RWPE1 (cell line): Measurements from ENCODE around the gene RPL15.

Source experiments
- CTCF ChIA-PET: fragments of 350-600 bp; sonication (Branson Sonifier 250); formaldehyde crosslinking; extraction: SDS; loops from one replicate; lab custom pipeline; 2021; lab: Yijun Ruan, JAX
- POLR2A ChIA-PET: fragments of 400-600 bp; formaldehyde crosslinking; extraction: SDS; loops from one replicate; lab custom pipeline; 2020; ENCODE audit warnings: antibody characterized with exemption; ENCODE audit not compliant: low non-redundant PET; lab: Yijun Ruan, JAX
- DNase-seq: peaks from one replicate; pipeline ENCODE4 v3.0.0; 2012; ENCODE audit warnings: low spot score
- H3K27ac ChIP-seq: fragments of 450-650 bp; 2 replicates; pipeline ENCODE4 v1.5.1; 2017
- TF ChIP-seq, protein P1 (sequence below): fragments of 450-650 bp; conservative IDR thresholded peaks from 2 replicates; pipeline ENCODE4 v1.5.1; 2017; ENCODE audit warnings: low read depth, mild to moderate bottlenecking

Gene RPL15

DNA sequence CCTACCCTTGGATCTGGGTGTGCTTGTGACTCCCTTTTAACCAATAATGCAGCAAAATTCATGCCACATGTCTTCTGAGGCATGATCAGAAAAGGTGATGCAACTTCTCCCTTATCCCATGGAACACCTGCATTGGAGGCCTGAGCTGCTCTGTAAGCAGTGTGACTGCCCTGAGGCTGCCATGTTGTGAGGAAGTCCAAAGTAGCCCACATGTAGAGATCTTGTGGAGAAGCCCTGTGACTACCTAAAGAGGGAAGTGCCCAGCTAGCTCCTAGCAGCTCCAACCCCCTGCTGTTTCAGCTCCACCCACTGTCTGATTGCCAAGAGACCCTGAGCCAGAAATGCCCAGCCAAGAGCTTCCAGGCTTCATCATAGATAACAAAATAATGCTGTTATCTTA lies 21.8 kb downstream of the RPL15 start:
- DNase-seq: no peak
- POLR2A ChIA-PET: no interaction called here
- CTCF ChIA-PET: no interaction called here

DNA sequence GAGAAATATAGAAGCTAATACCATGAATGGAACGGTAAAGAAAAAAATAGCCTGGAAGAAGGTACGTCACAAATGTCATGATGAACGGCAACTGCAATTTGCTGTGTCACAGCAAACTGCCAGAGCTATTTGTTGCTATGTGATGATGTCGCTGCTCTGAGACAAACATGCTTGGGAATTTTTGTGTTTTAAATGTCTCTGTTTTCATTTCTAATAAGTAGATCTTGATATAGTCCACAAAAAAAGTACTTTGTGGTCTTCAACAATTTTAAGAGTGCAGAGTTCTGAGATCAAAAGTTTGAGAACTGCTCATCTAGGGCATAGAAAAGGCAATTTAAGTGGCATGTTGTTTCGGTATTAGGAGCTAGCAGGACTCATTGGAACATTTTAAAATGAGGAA lies 23.8 kb downstream of the RPL15 start:
- DNase-seq: no peak
- ChIA-PET CTCF (no interaction called here), POLR2A (no interaction called here)
- TF ChIP-seq, protein P1, sequence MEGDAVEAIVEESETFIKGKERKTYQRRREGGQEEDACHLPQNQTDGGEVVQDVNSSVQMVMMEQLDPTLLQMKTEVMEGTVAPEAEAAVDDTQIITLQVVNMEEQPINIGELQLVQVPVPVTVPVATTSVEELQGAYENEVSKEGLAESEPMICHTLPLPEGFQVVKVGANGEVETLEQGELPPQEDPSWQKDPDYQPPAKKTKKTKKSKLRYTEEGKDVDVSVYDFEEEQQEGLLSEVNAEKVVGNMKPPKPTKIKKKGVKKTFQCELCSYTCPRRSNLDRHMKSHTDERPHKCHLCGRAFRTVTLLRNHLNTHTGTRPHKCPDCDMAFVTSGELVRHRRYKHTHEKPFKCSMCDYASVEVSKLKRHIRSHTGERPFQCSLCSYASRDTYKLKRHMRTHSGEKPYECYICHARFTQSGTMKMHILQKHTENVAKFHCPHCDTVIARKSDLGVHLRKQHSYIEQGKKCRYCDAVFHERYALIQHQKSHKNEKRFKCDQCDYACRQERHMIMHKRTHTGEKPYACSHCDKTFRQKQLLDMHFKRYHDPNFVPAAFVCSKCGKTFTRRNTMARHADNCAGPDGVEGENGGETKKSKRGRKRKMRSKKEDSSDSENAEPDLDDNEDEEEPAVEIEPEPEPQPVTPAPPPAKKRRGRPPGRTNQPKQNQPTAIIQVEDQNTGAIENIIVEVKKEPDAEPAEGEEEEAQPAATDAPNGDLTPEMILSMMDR: no peak
- H3K27ac ChIP-seq: no peak overlapping the region

More for the DNA sequence above, 21.8 kb downstream of the RPL15 start:
- no peak overlapping the region for H3K27ac ChIP-seq
- TF ChIP-seq, protein P1: no peak

DNA sequence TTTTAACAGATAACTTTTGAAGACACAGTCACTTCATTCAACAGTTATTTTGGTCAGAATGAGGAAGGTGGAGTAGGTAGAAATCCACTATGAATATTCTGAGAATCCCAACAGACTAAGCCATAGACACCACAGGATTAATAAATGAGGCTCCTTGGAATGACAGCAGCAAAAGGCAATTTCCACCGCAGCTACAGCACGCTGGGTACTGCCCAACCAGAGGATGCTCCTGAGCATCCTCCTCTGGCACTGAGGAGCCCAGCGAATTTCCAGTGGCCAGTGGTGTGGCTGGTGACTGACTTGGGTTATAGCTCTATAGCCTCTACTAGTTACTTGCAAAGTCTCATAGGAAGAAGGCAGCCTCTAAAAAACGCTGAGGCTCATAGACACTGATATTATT lies 24.5 kb downstream of the RPL15 start:
- no peak for DNase-seq
- POLR2A ChIA-PET: no interaction called here
- no peak overlapping the region for H3K27ac ChIP-seq
- CTCF ChIA-PET: no interaction called here
- TF ChIP-seq, protein P1: no peak

DNA sequence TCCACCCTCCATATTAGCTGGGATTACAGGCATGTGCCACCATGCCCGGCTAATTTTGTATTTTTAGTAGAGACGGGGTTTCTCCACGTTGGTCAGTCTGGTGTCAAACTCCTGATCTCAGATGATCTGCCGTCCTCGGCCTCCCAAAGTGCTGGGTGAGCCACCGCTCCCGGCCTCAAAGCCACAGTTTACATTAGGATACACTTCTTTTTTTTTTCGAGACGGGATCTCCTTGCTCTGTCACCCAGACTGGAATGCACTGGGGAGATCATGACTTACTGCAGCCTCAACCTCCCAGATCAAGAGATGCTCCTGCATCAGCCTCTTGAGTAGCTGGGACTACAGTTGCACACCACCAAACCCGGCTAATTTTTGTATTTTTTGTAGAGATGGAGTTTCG lies 25.6 kb downstream of the RPL15 start:
- CTCF ChIA-PET: no interaction called here
- DNase-seq: no peak
- TF ChIP-seq, protein P1: no peak
- POLR2A ChIA-PET: no interaction called here
- H3K27ac ChIP-seq: no peak overlapping the region

DNA sequence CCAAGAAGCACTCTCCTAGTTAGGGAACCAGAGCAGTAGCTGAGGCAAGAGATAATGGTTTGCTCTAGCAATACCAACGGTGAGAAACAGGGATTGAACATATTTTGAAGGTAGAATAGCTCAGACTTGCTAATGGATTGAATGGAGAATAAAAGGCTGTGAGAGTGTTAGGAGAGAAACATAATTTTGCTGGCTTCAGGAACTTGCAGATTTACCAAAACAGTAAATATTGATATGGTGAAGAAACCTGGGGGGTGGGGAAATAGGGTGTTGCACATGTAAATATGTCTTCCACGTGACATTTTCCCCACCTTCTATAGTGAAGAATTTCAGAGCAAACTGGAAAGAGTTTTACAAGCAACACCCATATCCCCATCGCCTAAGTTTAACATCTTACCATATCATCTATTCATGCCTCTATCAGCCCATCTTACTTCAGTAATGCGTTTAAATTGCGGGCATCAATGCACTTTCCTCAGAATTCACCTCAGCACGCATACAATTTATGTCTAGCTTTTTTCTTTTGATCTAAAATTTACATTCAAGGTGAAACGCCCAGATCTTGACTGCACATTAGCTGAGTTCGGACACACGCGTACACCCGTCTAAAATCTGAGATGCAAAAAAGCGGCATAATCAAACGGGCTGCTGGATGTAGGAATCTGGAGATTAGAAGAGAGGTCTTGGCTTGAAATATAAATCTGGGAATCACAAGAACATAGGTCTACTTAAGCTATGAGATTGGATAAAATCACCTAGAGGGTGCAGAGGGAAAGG lies 27.3 kb downstream of the RPL15 start:
- ChIA-PET CTCF (no interaction called here), POLR2A (interaction anchor here (1.0 kb wide), 1 partner anchor 27 kb away, joined by 3 read pairs; the partner anchor contains the start of genes NKIRAS1 and RPL15)
- H3K27ac ChIP-seq: peak overlapping the region; percentile 94
- TF ChIP-seq, protein P1: no peak
- no peak for DNase-seq

DNA sequence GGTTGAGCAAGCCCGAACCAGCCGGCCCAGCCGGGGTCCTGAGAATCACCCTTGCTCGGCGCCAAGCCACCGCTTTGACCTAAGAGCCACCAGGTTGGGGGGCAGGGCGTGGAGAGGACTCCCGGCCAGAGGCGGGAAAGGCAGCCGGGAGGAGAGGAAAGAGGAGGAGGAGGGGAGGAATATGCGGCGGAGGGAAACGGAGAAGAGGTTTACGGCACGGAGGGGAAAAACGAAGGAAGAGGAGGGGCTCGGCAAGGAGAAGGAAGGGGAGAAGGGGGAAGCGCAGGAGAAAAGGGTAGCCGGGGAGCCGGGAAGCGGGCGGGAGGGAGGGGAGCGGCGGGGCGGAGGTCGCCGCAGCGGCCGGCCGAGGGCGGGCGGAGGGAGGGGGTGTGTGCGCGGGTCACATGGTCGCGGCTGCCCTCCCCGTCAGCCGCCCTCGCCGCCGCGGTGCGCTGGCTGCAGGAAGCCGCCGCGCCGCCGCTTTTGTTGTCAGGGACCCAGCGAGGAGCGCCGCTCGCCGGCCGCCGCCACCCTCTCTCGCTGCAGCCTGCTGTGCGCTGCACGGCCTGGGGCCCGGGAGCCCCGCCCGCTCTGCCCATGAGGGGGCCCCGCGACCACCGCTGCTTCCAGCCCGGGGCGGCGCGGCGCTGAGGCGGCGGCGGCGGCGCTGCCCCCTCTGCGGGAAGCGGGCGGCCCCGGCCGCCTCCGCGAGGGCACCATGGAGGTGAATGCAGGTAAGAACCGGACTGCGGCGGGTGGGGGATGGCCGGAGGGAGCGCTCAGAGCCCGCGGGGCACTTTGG lies 28.1 kb downstream of the RPL15 start, which contains the start of gene NR1D2:
NR1D2 (plus strand) TSS at position 426 of the 802 bp plus-strand sequence; CDS start at position 719, 293 bp downstream.
- peak within 1 kb of the TSS; percentile 94 for H3K27ac ChIP-seq
- CTCF ChIA-PET: no interaction called here
- POLR2A ChIA-PET: no interaction called here
- peak; percentile 71 for DNase-seq
- TF ChIP-seq, protein P1: no peak
